ENCODE measurements around the gene SRGAP3.

Gene SRGAP3

DNA sequence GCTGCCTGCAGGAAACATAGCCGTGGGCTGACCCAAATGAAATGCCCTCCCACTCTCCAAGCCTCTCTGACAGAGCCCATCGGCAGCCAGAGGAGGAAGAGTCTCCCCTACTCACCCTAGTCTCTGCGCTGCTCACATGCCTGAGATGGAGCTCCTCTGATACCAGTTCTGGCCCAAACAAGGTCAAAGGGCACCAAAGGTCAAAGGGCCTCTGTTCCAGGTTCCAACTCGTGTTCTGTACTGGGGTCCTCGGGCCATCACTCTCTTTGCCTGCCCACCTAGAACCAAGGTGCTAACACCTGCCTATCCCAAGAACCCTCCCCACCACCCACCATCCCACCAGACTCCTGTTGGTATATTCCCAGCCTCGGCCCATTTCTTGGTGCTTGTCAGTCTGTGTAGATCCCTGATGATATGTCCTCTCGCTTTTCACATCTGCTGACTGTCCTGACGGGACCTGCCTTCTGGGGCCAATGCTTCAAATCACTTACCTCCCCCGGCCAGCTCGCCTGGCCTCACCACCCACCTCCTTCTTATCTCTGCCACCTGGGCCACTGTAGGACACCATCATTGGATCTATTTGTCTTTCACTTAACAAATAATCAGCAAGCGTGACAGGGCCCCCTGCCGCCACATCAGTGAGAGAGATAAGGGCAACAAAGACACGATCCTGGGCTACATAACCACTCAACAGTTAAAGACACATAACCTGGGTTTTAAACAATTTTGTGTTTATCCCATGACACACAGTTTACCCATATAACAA lies 90.4 kb downstream of the SRGAP3 start:
- no peak overlapping the region for H3K27ac ChIP-seq (ENCODE audit: low read depth, low read length, poor library complexity, severe bottlenecking)
- H2AFZ ChIP-seq (ENCODE audit: low read length), result no peak overlapping the region
- no peak overlapping the region for H3K9ac ChIP-seq (ENCODE audit: low read length)
- H3K79me2 ChIP-seq (ENCODE audit: insufficient read depth, low read length), result no peaks in the 10 kb centered on the region
- H3K4me2 ChIP-seq (ENCODE audit: low read length), result no peak overlapping the region
- H3K36me3 ChIP-seq (ENCODE audit: insufficient read depth, low read length), result no peaks in the 10 kb centered on the region
- no peaks in the 10 kb centered on the region for H3K9me3 ChIP-seq (ENCODE audit: low read length)
- no peak for TF ChIP-seq EZH2 (IDR thresholded peaks at IDR 0.05; ENCODE audit: borderline replicate concordance, low read length)
- TF ChIP-seq, protein P1, sequence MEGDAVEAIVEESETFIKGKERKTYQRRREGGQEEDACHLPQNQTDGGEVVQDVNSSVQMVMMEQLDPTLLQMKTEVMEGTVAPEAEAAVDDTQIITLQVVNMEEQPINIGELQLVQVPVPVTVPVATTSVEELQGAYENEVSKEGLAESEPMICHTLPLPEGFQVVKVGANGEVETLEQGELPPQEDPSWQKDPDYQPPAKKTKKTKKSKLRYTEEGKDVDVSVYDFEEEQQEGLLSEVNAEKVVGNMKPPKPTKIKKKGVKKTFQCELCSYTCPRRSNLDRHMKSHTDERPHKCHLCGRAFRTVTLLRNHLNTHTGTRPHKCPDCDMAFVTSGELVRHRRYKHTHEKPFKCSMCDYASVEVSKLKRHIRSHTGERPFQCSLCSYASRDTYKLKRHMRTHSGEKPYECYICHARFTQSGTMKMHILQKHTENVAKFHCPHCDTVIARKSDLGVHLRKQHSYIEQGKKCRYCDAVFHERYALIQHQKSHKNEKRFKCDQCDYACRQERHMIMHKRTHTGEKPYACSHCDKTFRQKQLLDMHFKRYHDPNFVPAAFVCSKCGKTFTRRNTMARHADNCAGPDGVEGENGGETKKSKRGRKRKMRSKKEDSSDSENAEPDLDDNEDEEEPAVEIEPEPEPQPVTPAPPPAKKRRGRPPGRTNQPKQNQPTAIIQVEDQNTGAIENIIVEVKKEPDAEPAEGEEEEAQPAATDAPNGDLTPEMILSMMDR (IDR thresholded peaks at IDR 0.05; ENCODE audit: low read length), result no peak
- H3K9me2 ChIP-seq (ENCODE audit: low read depth, low read length), result no peaks in the 10 kb centered on the region
- H3K4me1 ChIP-seq (ENCODE audit: insufficient read depth, low read length, severe bottlenecking), result no peaks in the 10 kb centered on the region
- H3K27me3 ChIP-seq (ENCODE audit: insufficient read depth, low read length), result peaks cover 10% of the 10 kb centered on the region; the same call in 1 of the 2 replicates
- no peak overlapping the region for H3K4me3 ChIP-seq (ENCODE audit: low read depth, low read length, poor library complexity, severe bottlenecking)
- no peaks in the 10 kb centered on the region for H3F3A ChIP-seq (ENCODE audit: insufficient read depth, low read length)
- H4K20me1 ChIP-seq (ENCODE audit: insufficient read depth, low read length), result no peaks in the 10 kb centered on the region

DNA sequence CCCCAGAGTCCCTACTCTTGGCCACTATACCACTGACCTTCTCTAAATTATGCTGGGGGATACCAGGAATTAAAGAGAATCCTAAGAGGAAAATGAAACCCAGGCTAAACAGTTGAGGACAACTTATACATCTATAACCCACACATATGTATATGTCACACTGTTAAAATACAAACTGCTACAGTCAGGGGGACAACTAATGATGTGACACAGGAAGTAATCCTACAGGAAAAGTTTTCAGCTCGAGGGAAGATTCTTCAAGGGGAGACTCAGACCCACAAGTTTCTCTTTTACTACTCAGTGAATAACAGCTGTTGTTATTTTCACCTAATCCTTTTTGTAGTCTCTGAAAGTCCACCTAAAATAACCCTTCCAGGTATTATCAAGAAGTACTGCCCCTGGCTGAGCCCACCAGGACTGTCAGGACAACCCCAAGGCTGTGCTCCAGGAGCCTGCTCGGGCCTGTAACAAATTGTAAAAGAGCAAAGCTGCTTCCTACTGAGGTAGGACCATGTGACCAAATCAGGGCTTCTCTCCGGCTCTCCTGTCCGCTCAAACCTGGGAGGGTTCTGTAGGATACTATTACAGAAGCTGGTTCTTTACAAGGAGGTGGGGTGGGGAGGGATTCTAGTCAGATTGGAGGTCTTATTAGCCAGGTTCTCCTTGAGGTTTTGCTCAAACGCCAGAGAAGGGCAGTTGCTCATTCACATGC lies 91.6 kb downstream of the SRGAP3 start:
- no peak for TF ChIP-seq EZH2 (IDR thresholded peaks at IDR 0.05; ENCODE audit: borderline replicate concordance, low read length)
- TF ChIP-seq, protein P1 (IDR thresholded peaks at IDR 0.05; ENCODE audit: low read length), result no peak
- Histone ChIP-seq H3K79me2 (ENCODE audit: insufficient read depth, low read length) (no peaks in the 10 kb centered on the region), H3K4me3 (ENCODE audit: low read depth, low read length, poor library complexity, severe bottlenecking) (no peak overlapping the region), H3K36me3 (ENCODE audit: insufficient read depth, low read length) (no peaks in the 10 kb centered on the region), H3F3A (ENCODE audit: insufficient read depth, low read length) (no peaks in the 10 kb centered on the region), H3K27ac (ENCODE audit: low read depth, low read length, poor library complexity, severe bottlenecking) (no peak overlapping the region), H3K4me1 (ENCODE audit: insufficient read depth, low read length, severe bottlenecking) (no peaks in the 10 kb centered on the region), H3K9me3 (ENCODE audit: low read length) (no peaks in the 10 kb centered on the region), H3K9ac (ENCODE audit: low read length) (no peak overlapping the region), H3K9me2 (ENCODE audit: low read depth, low read length) (no peaks in the 10 kb centered on the region), H4K20me1 (ENCODE audit: insufficient read depth, low read length) (no peaks in the 10 kb centered on the region), H2AFZ (ENCODE audit: low read length) (no peak overlapping the region), H3K4me2 (ENCODE audit: low read length) (no peak overlapping the region), H3K27me3 (ENCODE audit: insufficient read depth, low read length) (peaks cover 5% of the 10 kb centered on the region; the same call in 1 of the 2 replicates)

DNA sequence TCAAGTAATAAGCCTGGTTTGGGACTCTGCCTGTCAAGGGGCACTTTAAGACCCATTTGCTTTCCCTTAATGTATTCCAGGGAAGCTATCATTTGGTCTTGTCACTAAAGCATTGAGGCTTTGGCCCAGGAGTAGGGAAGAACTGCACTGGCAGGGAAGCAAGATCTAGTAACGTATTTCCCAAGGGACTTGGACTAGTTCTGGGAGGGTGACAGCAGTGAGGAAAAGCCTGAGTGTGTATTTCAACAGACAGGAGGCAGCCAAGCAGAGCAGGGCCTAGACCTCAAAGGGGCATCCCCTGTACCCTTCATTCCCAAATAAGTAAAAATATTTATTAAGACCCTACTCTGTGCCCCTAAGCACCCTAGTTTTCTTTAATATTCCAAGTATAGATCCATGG lies 92.8 kb downstream of the SRGAP3 start:
- TF ChIP-seq EZH2 (IDR thresholded peaks at IDR 0.05; ENCODE audit: borderline replicate concordance, low read length), result no peak
- TF ChIP-seq, protein P1 (IDR thresholded peaks at IDR 0.05; ENCODE audit: low read length), result no peak
- Histone ChIP-seq H3K27ac (ENCODE audit: low read depth, low read length, poor library complexity, severe bottlenecking) (no peak overlapping the region), H3K4me3 (ENCODE audit: low read depth, low read length, poor library complexity, severe bottlenecking) (no peak overlapping the region), H3K9ac (ENCODE audit: low read length) (no peak overlapping the region), H3K79me2 (ENCODE audit: insufficient read depth, low read length) (no peaks in the 10 kb centered on the region), H2AFZ (ENCODE audit: low read length) (no peak overlapping the region), H3K9me2 (ENCODE audit: low read depth, low read length) (no peaks in the 10 kb centered on the region), H4K20me1 (ENCODE audit: insufficient read depth, low read length) (no peaks in the 10 kb centered on the region), H3K27me3 (ENCODE audit: insufficient read depth, low read length) (no peaks in the 10 kb centered on the region), H3K36me3 (ENCODE audit: insufficient read depth, low read length) (no peaks in the 10 kb centered on the region), H3K9me3 (ENCODE audit: low read length) (no peaks in the 10 kb centered on the region), H3K4me1 (ENCODE audit: insufficient read depth, low read length, severe bottlenecking) (no peaks in the 10 kb centered on the region), H3F3A (ENCODE audit: insufficient read depth, low read length) (no peaks in the 10 kb centered on the region), H3K4me2 (ENCODE audit: low read length) (no peak overlapping the region)
